RWPE2 (cell line): ENCODE measurements around the gene ACP7.

Experiments used
- ATAC-seq: fragments of 200-7000 bp; cut with Tn5 transposase; 3 replicates; pipeline ENCODE4 v1.9.1; 2021; ENCODE audit warnings: low read depth
- DNase-seq: peaks from one replicate; pipeline ENCODE4 v3.0.0-alpha.2; 2020; ENCODE audit warnings: low spot score
- H3K27ac ChIP-seq: fragments of 450-650 bp; 2 replicates; pipeline ENCODE4 v1.5.1; 2017; ENCODE audit warnings: mild to moderate bottlenecking; ENCODE audit not compliant: poor library complexity, severe bottlenecking
- H3K27me3 ChIP-seq: fragments of 250-450 bp; sonication (Bioruptor Pico); 2 replicates; pipeline ENCODE4 v1.5.1; 2021; ENCODE audit warnings: mild to moderate bottlenecking, moderate library complexity; ENCODE audit not compliant: insufficient read depth, poor library complexity, severe bottlenecking
- H3K36me3 ChIP-seq: fragments of 250-450 bp; sonication (Bioruptor Pico); 2 replicates; pipeline ENCODE4 v1.5.1; 2020; ENCODE audit warnings: low read depth, mild to moderate bottlenecking, moderate library complexity
- H3K4me1 ChIP-seq: fragments of 250-450 bp; sonication (Bioruptor Pico); 2 replicates; pipeline ENCODE4 v1.5.1; 2021; ENCODE audit warnings: mild to moderate bottlenecking, moderate library complexity; ENCODE audit not compliant: insufficient read depth, poor library complexity, severe bottlenecking
- H3K4me3 ChIP-seq: fragments of 250-450 bp; sonication (Bioruptor Pico); 2 replicates; pipeline ENCODE4 v1.5.1; 2021; ENCODE audit warnings: mild to moderate bottlenecking, moderate library complexity; ENCODE audit not compliant: severe bottlenecking
- H3K9me3 ChIP-seq: fragments of 250-450 bp; sonication (Bioruptor Pico); 2 replicates; pipeline ENCODE4 v1.5.1; 2021; ENCODE audit warnings: mild to moderate bottlenecking, moderate library complexity; ENCODE audit not compliant: severe bottlenecking
- CTCF ChIP-seq: fragments of 450-650 bp; IDR thresholded peaks from one replicate; pipeline ENCODE4 v1.5.1; 2017; ENCODE audit warnings: mild to moderate bottlenecking, moderate library complexity; ENCODE audit not compliant: poor library complexity, severe bottlenecking

Gene ACP7

GRCh38 chr19:39128516-39129079 lies 44.4 kb downstream of the ACP7 start:
- Histone ChIP-seq H3K4me3 (no peak overlapping the region), H3K27me3 (no peaks in the 10 kb centered on the region), H3K4me1 (no peaks in the 10 kb centered on the region), H3K27ac (no peak overlapping the region), H3K36me3 (no peaks in the 10 kb centered on the region), H3K9me3 (no peaks in the 10 kb centered on the region)
- no peak for TF ChIP-seq CTCF
- ATAC-seq: no peak
- DNase-seq: no peak

- DNase-seq (no peak), ATAC-seq (no peak)
- H3K4me1 ChIP-seq: no peaks in the 10 kb centered on the region
- no peaks in the 10 kb centered on the region for H3K36me3 ChIP-seq
- H3K9me3 ChIP-seq: no peaks in the 10 kb centered on the region
- no peaks in the 10 kb centered on the region for H3K27me3 ChIP-seq
- no peak overlapping the region for H3K27ac ChIP-seq
- no peak overlapping the region for H3K4me3 ChIP-seq
- no peak for TF ChIP-seq CTCF
Observed at GRCh38 chr19:39129116-39129515, 44.9 kb downstream of the ACP7 start.

DNA sequence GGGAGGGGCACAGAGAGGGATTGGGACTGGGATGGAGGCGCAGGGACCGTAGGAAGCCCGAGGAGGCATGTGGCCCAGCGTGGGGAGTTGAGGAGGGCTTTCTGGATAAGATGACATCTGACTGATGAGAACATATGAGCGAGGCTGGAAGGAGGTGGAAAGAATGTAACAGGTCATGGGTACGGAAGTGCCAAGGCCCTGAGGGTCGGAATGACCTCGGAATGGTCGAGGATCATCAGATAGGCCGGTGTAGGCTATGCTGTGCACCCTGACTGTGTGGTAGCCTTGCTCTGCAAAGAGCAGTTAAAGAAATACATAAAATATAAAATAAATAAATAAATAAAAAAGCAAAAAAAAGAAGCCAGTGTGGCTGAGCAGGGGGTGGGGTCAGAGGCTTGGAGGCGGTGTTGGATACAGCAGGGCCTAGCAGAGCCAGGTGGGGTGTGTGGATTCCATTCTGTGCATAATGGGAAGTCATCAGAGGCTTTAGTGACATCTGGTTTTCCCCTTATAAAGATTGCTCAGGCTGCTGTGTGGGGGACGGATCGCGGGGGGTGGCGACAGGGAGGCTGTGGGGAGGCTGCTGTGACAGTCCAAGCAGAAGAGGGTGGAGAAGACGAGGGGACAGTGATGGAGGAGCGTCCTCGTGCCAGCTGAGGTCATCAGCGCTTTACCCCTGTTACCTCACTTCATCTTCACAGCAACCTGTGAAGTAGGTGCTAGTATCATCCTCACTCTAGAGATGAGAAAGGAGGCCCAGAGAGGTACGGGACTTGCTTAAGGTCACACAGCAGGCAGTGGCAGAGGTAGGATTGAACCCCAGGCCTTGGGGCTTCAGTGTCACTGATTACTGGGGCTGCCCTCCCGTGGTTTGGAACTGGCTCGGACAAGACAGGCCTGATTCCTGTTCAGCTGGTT lies 46.4 kb downstream of the ACP7 start:
- no peaks in the 10 kb centered on the region for H3K36me3 ChIP-seq
- TF ChIP-seq CTCF: no peak
- DNase-seq (no peak), ATAC-seq (no peak)
- H3K27ac ChIP-seq: no peak overlapping the region
- H3K27me3 ChIP-seq: no peaks in the 10 kb centered on the region
- H3K9me3 ChIP-seq: no peaks in the 10 kb centered on the region
- no peaks in the 10 kb centered on the region for H3K4me1 ChIP-seq
- no peak overlapping the region for H3K4me3 ChIP-seq

- H3K27ac ChIP-seq: no peak overlapping the region
- no peaks in the 10 kb centered on the region for H3K9me3 ChIP-seq
- H3K4me1 ChIP-seq: no peaks in the 10 kb centered on the region
- TF ChIP-seq CTCF: no peak
- ATAC-seq (no peak), DNase-seq (no peak)
- H3K27me3 ChIP-seq: no peaks in the 10 kb centered on the region
- no peaks in the 10 kb centered on the region for H3K36me3 ChIP-seq
- H3K4me3 ChIP-seq: no peak overlapping the region
Observed at GRCh38 chr19:39131255-39131755, 47.1 kb downstream of the ACP7 start.
